SK-N-SH (cell line): Measurements from ENCODE around the gene NUMB.

Experiments used
- EZH2phosphoT487 ChIP-seq: fragments of 200-600 bp; sonication (generic); IDR thresholded peaks from 2 replicates; pipeline ENCODE4 v1.6.1; 2017; ENCODE audit warnings: low read depth, mixed run types, mild to moderate bottlenecking, antibody characterized with exemption, moderate library complexity, borderline replicate concordance
- MAX ChIP-seq: IDR thresholded peaks from 2 replicates; pipeline ENCODE4 v1.4.0; 2012; ENCODE audit warnings: low read depth
- NRF1 ChIP-seq: IDR thresholded peaks from 2 replicates; pipeline ENCODE4 v1.6.1; 2012; ENCODE audit warnings: low read depth, mild to moderate bottlenecking, low read length
- POLR2AphosphoS5 ChIP-seq: IDR thresholded peaks from 2 replicates; pipeline ENCODE4 v1.6.1; 2012; ENCODE audit warnings: low read depth, low read length
- RAD21 ChIP-seq: IDR thresholded peaks from 2 replicates; pipeline ENCODE4 v1.6.1; 2012; ENCODE audit warnings: mild to moderate bottlenecking, low read length
- RFX5 ChIP-seq: IDR thresholded peaks from 2 replicates; pipeline ENCODE4 v1.6.1; 2012; ENCODE audit warnings: mild to moderate bottlenecking, improper control_type of control experiment, low read length
- USF1 ChIP-seq: IDR thresholded peaks from 2 replicates; pipeline ENCODE4 v1.4.0; 2012; ENCODE audit warnings: low read depth, borderline replicate concordance

GRCh38 chr14:73402579-73402978 lies 55.8 kb downstream of the NUMB start:
- TF ChIP-seq NRF1: no peak
- TF ChIP-seq POLR2AphosphoS5: no peak
- no peak for TF ChIP-seq RFX5
- no peak for TF ChIP-seq EZH2phosphoT487
- no peak for TF ChIP-seq USF1
- TF ChIP-seq MAX: no peak
- no peak for TF ChIP-seq RAD21
